HepG2 (cell line): ENCODE data around the gene TBX10. TPM values are rescaled to one million over a fixed set of nuclear protein-coding genes. Genes with fewer than 3 reads are reported as not detected.

Source experiments
- E2F2 ChIP-seq: sonication (generic); formaldehyde crosslinking; IDR thresholded peaks from 2 replicates; pipeline ENCODE4 v1.4.0; 2020; ENCODE audit warnings: missing genetic modification reagents, borderline replicate concordance
- ELF3 ChIP-seq: IDR thresholded peaks from 2 replicates; pipeline ENCODE4 v1.6.1; 2016; ENCODE audit warnings: missing genetic modification reagents, missing compliant biosample characterization
- FOSL2 ChIP-seq: sonication (generic); formaldehyde crosslinking; IDR thresholded peaks from 2 replicates; pipeline ENCODE4 v1.4.0; 2020; ENCODE audit warnings: missing genetic modification reagents
- GABPA ChIP-seq, 2 experiments: IDR thresholded peaks; 2 replicates each; pipeline ENCODE4 v1.6.1; 2011 to 2016; ENCODE audit warnings: low read depth in 2 of 2, low read length in 1 of 2, missing biosample characterization in 1 of 2, missing genetic modification characterization in 1 of 2
- GATAD1 ChIP-seq: IDR thresholded peaks from 2 replicates; pipeline ENCODE4 v1.6.1; 2016; ENCODE audit warnings: missing genetic modification reagents, missing compliant biosample characterization
- HNF1A ChIP-seq, 2 experiments: sonication (generic) in 1 of 2; formaldehyde crosslinking in 1 of 2; IDR thresholded peaks; 2 replicates each; pipeline versions ENCODE4 v1.4.0 to v1.6.1; 2016 to 2020; ENCODE audit warnings: borderline replicate concordance in 1 of 2, low read depth in 1 of 2, mild to moderate bottlenecking in 1 of 2, missing genetic modification reagents in 1 of 2
- HNF4A ChIP-seq: sonication (generic); formaldehyde crosslinking; IDR thresholded peaks from 2 replicates; pipeline ENCODE4 v1.4.0; 2020; ENCODE audit warnings: missing genetic modification reagents
- HNRNPL ChIP-seq: fragments of 200-400 bp; formaldehyde crosslinking; IDR thresholded peaks from 2 replicates; pipeline ENCODE4 v1.6.1; 2017; ENCODE audit warnings: mild to moderate bottlenecking, low read depth, low read length
- HOXA3 ChIP-seq: sonication (generic); formaldehyde crosslinking; IDR thresholded peaks from 2 replicates; pipeline ENCODE4 v1.5.0; 2020; ENCODE audit warnings: missing genetic modification reagents
- ISL2 ChIP-seq: sonication (generic); formaldehyde crosslinking; IDR thresholded peaks from 2 replicates; pipeline ENCODE4 v1.5.0; 2020; ENCODE audit warnings: missing genetic modification reagents
- MBD4 ChIP-seq: IDR thresholded peaks from 2 replicates; pipeline ENCODE4 v1.6.1; 2012; ENCODE audit warnings: low read length, inconsistent platforms, borderline replicate concordance
- NR2F2 ChIP-seq: IDR thresholded peaks from 2 replicates; pipeline ENCODE4 v1.6.1; 2012; ENCODE audit warnings: low read depth, inconsistent platforms, borderline replicate concordance
- PHF5A ChIP-seq: IDR thresholded peaks from one replicate; pipeline ENCODE4 v1.6.1; 2018; ENCODE audit warnings: low read depth, missing genetic modification reagents; ENCODE audit not compliant: unreplicated experiment
- RAD51 ChIP-seq: fragments of 450-650 bp; IDR thresholded peaks from 2 replicates; pipeline ENCODE4 v1.6.1; 2016; ENCODE audit warnings: borderline replicate concordance
- SNAI1 ChIP-seq: sonication (generic); formaldehyde crosslinking; IDR thresholded peaks from 2 replicates; pipeline ENCODE4 v1.5.0; 2020; ENCODE audit warnings: mild to moderate bottlenecking, missing genetic modification reagents, borderline replicate concordance
- TBL1XR1 ChIP-seq: fragments of 150-350 bp; IDR thresholded peaks from 2 replicates; pipeline ENCODE4 v1.6.1; 2014; ENCODE audit warnings: borderline replicate concordance, low read length; ENCODE audit not compliant: partially characterized antibody
- YEATS4 ChIP-seq: sonication (generic); formaldehyde crosslinking; IDR thresholded peaks from 2 replicates; pipeline ENCODE4 v1.4.0; 2020; ENCODE audit warnings: missing genetic modification reagents, borderline replicate concordance
- ZBTB33 ChIP-seq: sonication (generic); formaldehyde crosslinking; IDR thresholded peaks from 2 replicates; pipeline ENCODE4 v1.4.0; 2020; ENCODE audit warnings: missing genetic modification reagents
- ZNF354B ChIP-seq: sonication (generic); formaldehyde crosslinking; IDR thresholded peaks from 2 replicates; pipeline ENCODE4 v1.8.0; 2022; ENCODE audit warnings: mild to moderate bottlenecking, missing genetic modification reagents
- ZNF619 ChIP-seq: sonication (generic); formaldehyde crosslinking; IDR thresholded peaks from 2 replicates; pipeline ENCODE4 v1.4.0; 2020; ENCODE audit warnings: mild to moderate bottlenecking, missing genetic modification reagents
- ZNF660 ChIP-seq: sonication (generic); formaldehyde crosslinking; IDR thresholded peaks from 2 replicates; pipeline ENCODE4 v1.5.1; 2020; ENCODE audit warnings: mild to moderate bottlenecking, low read depth, missing genetic modification reagents, borderline replicate concordance
- ZNF737 ChIP-seq: sonication (generic); formaldehyde crosslinking; IDR thresholded peaks from 2 replicates; pipeline ENCODE4 v1.5.0; 2020; ENCODE audit warnings: missing genetic modification reagents, mild to moderate bottlenecking, borderline replicate concordance
- ZNF781 ChIP-seq: sonication (generic); formaldehyde crosslinking; IDR thresholded peaks from 2 replicates; pipeline ENCODE4 v1.5.1; 2020; ENCODE audit warnings: borderline replicate concordance, mild to moderate bottlenecking, missing genetic modification reagents; ENCODE audit errors: not compliant biosample characterization
- polyA plus RNA-seq, 8 experiments: library from polyadenylated mRNA; depleted of rRNA in 3 of 8; stranded (reverse) in 7 of 8; unstranded in 1 of 8; fragments of >200 nt; fragmentation: Illumina TruSeq in 4 of 8; extraction: Trizol in 4 of 8; gene quantifications; 2 replicates each; pipeline versions ENCODE4 v1.2.1 to v1.2.3, GENCODE V29; 2011 to 2016; ENCODE audit warnings: low read depth in 4 of 8, missing spikeins in 1 of 8, mixed read lengths in 1 of 8; ENCODE audit not compliant: insufficient read depth in 1 of 8
- total RNA-seq, 5 experiments: library from RNA; depleted of rRNA; stranded (reverse); fragments of >200 nt; fragmentation: Illumina TruSeq; extraction: Trizol; gene quantifications; 2 replicates each; pipeline ENCODE4 v1.2.3, GENCODE V29; 2016; ENCODE audit warnings: low read depth in 1 of 5

TBX10 gene
- total and polyA plus RNA-seq, 2 of the 13 experiments (the other 11 are each of a cell fraction or from before 2014, with no cell fraction given), result 0.27 to 1.7 TPM

- TF ChIP-seq HNF1A (IDR thresholded peaks at IDR 0.05; ENCODE audit: low read depth) (no peak), HNF1A (CRISPR knock-in tag; IDR thresholded peaks at IDR 0.05; ENCODE audit: borderline replicate concordance) (no peak), NR2F2 (peak; percentile 71; the same call in 1 of the 2 replicates), E2F2 (CRISPR knock-in tag) (no peak), FOSL2 (CRISPR knock-in tag) (no peak), ZNF660 (CRISPR knock-in tag) (no peak), ZNF354B (CRISPR knock-in tag) (no peak), ELF3 (CRISPR knock-in tag) (peak; percentile 44; the same call in 1 of the 2 replicates), PHF5A (CRISPR knock-in tag) (no peak), HNRNPL (peak; percentile 76), RAD51 (no peak), ISL2 (CRISPR knock-in tag) (no peak), ZNF619 (CRISPR knock-in tag) (no peak), YEATS4 (CRISPR knock-in tag) (no peak), TBL1XR1 (no peak), SNAI1 (CRISPR knock-in tag) (no peak), MBD4 (no peak), ZBTB33 (peak; percentile 81), ZNF781 (CRISPR knock-in tag) (no peak), GATAD1 (CRISPR knock-in tag) (0 out of 2 replicates have a peak, but pooled peaks have one; percentile 2), HOXA3 (CRISPR knock-in tag) (0 out of 2 replicates have a peak, but pooled peaks have one; percentile 18), HNF4A (CRISPR knock-in tag) (peak; percentile 66), GABPA (IDR thresholded peaks at IDR 0.05; ENCODE audit: low read depth, low read length) (no peak), GABPA (CRISPR knock-in tag; IDR thresholded peaks at IDR 0.05; ENCODE audit: low read depth) (peak; percentile 37; the same call in 1 of the 2 replicates), ZNF737 (CRISPR knock-in tag) (no peak)
Measured at GRCh38 chr11:67633758-67634365, 5.7 kb downstream of the TBX10 start (continued).
